GM23248 (cell line): ENCODE data around the gene COL15A1.

Source experiments
- EZH2 ChIP-seq: fragments of 200-600 bp; sonication (generic); IDR thresholded peaks from 2 replicates; pipeline ENCODE4 v1.6.1; 2018; ENCODE audit warnings: antibody characterized with exemption, mild to moderate bottlenecking; ENCODE audit not compliant: insufficient read depth, poor library complexity, severe bottlenecking
- EZH2phosphoT487 ChIP-seq: fragments of 200-600 bp; sonication (generic); IDR thresholded peaks from 2 replicates; pipeline ENCODE4 v1.6.1; 2018; ENCODE audit warnings: antibody characterized with exemption, moderate library complexity, mild to moderate bottlenecking, low read depth; ENCODE audit not compliant: insufficient read depth

DNA sequence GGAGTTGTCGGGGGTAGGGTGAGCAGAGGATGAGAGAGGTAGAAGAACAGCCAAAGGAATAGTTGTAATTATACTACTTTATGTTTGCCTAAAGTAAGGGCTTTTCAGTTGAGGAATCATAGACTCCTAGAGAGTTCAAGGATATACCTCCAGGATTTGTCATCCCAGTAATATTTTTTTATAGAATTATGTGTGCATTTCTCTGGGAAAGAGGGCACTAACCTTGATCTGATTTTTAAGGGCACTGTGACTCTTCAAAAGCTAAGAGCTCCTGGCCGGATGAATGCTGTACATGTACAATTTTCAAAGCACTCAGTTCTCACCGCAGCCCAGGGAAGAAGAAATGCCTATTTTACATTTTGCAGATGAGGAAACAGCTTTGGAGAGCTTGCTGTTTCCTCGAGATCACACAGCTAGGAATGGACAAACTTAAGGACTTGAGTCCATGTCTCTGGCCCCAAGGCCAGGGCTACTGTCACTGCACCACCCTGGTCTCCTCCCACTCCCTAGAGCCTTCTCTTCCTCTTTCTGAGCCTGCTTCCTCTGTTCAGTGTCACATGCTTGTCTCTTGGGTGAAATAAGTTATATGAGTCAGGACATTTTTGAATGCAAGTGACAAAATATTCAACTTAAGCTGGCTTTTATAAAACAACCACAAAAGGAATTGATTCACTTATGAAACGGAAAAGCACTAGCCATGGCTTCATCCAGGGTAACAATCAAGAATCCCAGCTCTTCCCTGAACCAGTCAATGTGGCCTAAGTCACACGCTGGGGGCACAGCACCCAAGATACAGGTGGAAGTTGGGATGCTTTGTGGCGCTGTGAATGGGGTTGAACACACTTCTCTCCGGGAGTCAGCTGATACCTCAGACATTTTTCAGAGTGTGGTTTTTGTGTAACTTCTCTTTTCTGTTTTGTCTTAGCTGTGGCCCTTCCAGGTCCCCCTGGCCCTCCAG is 115.5 kb downstream of the COL15A1 start:
- TF ChIP-seq EZH2phosphoT487 (no peak), EZH2 (no peak)
